Limb (tissue), 2 donors: Measurements from ENCODE around the gene AKAP4.

Experiments
- DNase-seq, 2 donors: peaks; one replicate each; pipeline ENCODE4 v3.0.0-alpha.2; 2016; ENCODE audit errors: extremely low spot score in 2 of 2

The AKAP4 gene

GRCh38 chrX:50200907-50201306, at the start of gene AKAP4:
Gene AKAP4, minus strand, starts transcription at chrX:50201007. Its CDS starts 118 bp downstream, at chrX:50200889.
- no peak for DNase-seq

- no peak for DNase-seq
Measured at GRCh38 chrX:50211510-50211909, 10.7 kb upstream of the AKAP4 start.

GRCh38 chrX:50206753-50207152, 5.9 kb upstream of the AKAP4 start:
- no peak for DNase-seq

GRCh38 chrX:50204364-50204899, 3.6 kb upstream of the AKAP4 start, which contains the start of gene CCNB3:
Gene CCNB3, plus strand, starts transcription at chrX:50204765. Its CDS starts 80,399 bp downstream, at chrX:50285164.
- peak; percentile 71 for DNase-seq

- no peak for DNase-seq
Measured at GRCh38 chrX:50202539-50202938, 1.7 kb upstream of the AKAP4 start.

GRCh38 chrX:50198348-50198747, 2.5 kb downstream of the AKAP4 start:
- DNase-seq, result no peak

- DNase-seq, result peak in 1 of 2 donors; percentile 7
Measured at GRCh38 chrX:50188859-50189600, 11.8 kb downstream of the AKAP4 start.

- no peak for DNase-seq
Measured at GRCh38 chrX:50183891-50184290, 16.9 kb downstream of the AKAP4 start.

- no peak for DNase-seq
Measured at GRCh38 chrX:50180073-50180940, 20.5 kb downstream of the AKAP4 start.

- no peak for DNase-seq
Measured at GRCh38 chrX:50169717-50170116, 31.1 kb downstream of the AKAP4 start.

- no peak for DNase-seq
Measured at GRCh38 chrX:50168241-50168687, 32.5 kb downstream of the AKAP4 start.

- DNase-seq, result no peak
Measured at GRCh38 chrX:50167366-50167765, 33.4 kb downstream of the AKAP4 start.

GRCh38 chrX:50165727-50166126, 35.1 kb downstream of the AKAP4 start:
- DNase-seq, result no peak

GRCh38 chrX:50161127-50161526, 39.7 kb downstream of the AKAP4 start:
- no peak for DNase-seq

GRCh38 chrX:50158593-50158992, 42.2 kb downstream of the AKAP4 start:
- DNase-seq, result no peak

GRCh38 chrX:50157545-50158135, 43.2 kb downstream of the AKAP4 start:
- no peak for DNase-seq

- no peak for DNase-seq
Measured at GRCh38 chrX:50154429-50154828, 46.4 kb downstream of the AKAP4 start.

- DNase-seq, result no peak
Measured at GRCh38 chrX:50152456-50152855, 48.4 kb downstream of the AKAP4 start.

- no peak for DNase-seq
Measured at GRCh38 chrX:50147972-50148371, 52.8 kb downstream of the AKAP4 start.
